HepG2 (cell line): ENCODE measurements around the gene CYSRT1. TPM values are rescaled to one million over a fixed set of nuclear protein-coding genes. Genes with fewer than 3 reads are reported as not detected.

ENCODE experiments used
- FOXA1 ChIP-seq, 2 experiments: fragments of 450-650 bp in 1 of 2; sonication (generic) in 1 of 2; formaldehyde crosslinking in 1 of 2; IDR thresholded peaks; 2 replicates each; pipeline versions ENCODE4 v1.4.0 to v1.6.1; 2016 to 2020; ENCODE audit warnings: missing genetic modification reagents in 1 of 2
- GABPB1 ChIP-seq: IDR thresholded peaks from 2 replicates; pipeline ENCODE4 v1.6.1; 2016; ENCODE audit warnings: mild to moderate bottlenecking, missing genetic modification reagents, moderate library complexity, missing compliant biosample characterization
- HNRNPL ChIP-seq: fragments of 200-400 bp; formaldehyde crosslinking; IDR thresholded peaks from 2 replicates; pipeline ENCODE4 v1.6.1; 2017; ENCODE audit warnings: mild to moderate bottlenecking, low read depth, low read length
- HOXA3 ChIP-seq: sonication (generic); formaldehyde crosslinking; IDR thresholded peaks from 2 replicates; pipeline ENCODE4 v1.5.0; 2020; ENCODE audit warnings: missing genetic modification reagents
- KDM4B ChIP-seq: sonication (generic); formaldehyde crosslinking; IDR thresholded peaks from 2 replicates; pipeline ENCODE4 v1.4.0; 2020; ENCODE audit warnings: missing genetic modification reagents
- KDM5A ChIP-seq: fragments of 200-600 bp; sonication (generic); IDR thresholded peaks from 2 replicates; pipeline ENCODE4 v1.7.0; 2018; ENCODE audit warnings: antibody characterized with exemption, mild to moderate bottlenecking, low read length, borderline replicate concordance
- KDM5B ChIP-seq: sonication (generic); formaldehyde crosslinking; IDR thresholded peaks from 2 replicates; pipeline ENCODE4 v1.4.0; 2020; ENCODE audit warnings: missing genetic modification reagents, mild to moderate bottlenecking, borderline replicate concordance
- MBNL3 ChIP-seq: fragments of 250-450 bp; sonication (Bioruptor Pico); conservative IDR thresholded peaks from 2 replicates; pipeline ENCODE4 v1.8.0; 2022; ENCODE audit warnings: mild to moderate bottlenecking, inconsistent platforms
- PHF5A ChIP-seq: IDR thresholded peaks from one replicate; pipeline ENCODE4 v1.6.1; 2018; ENCODE audit warnings: low read depth, missing genetic modification reagents; ENCODE audit not compliant: unreplicated experiment
- SP1 ChIP-seq, 2 experiments: fragments of 450-650 bp in 1 of 2; sonication (generic) in 1 of 2; formaldehyde crosslinking in 1 of 2; IDR thresholded peaks; 2 replicates each; pipeline versions ENCODE4 v1.4.0 to v1.6.1; 2016 to 2020; ENCODE audit warnings: missing genetic modification reagents in 1 of 2
- SUZ12 ChIP-seq: fragments of 150-350 bp; IDR thresholded peaks from 2 replicates; pipeline ENCODE4 v1.6.1; 2014; ENCODE audit warnings: low read depth, low read length
- ZNF234 ChIP-seq: sonication (generic); formaldehyde crosslinking; conservative IDR thresholded peaks from 2 replicates; pipeline ENCODE4 v1.5.1; 2020; ENCODE audit warnings: mild to moderate bottlenecking, missing genetic modification reagents
- ZNF326 ChIP-seq: sonication (generic); formaldehyde crosslinking; IDR thresholded peaks from 2 replicates; pipeline ENCODE4 v1.4.0; 2020; ENCODE audit warnings: missing genetic modification reagents, borderline replicate concordance
- ZNF484 ChIP-seq: sonication (generic); formaldehyde crosslinking; IDR thresholded peaks from 2 replicates; pipeline ENCODE4 v1.5.1; 2020; ENCODE audit warnings: mild to moderate bottlenecking, low read depth, missing genetic modification reagents, borderline replicate concordance
- ZNF572 ChIP-seq: sonication (generic); formaldehyde crosslinking; IDR thresholded peaks from 2 replicates; pipeline ENCODE4 v1.5.1; 2020; ENCODE audit warnings: mild to moderate bottlenecking, missing genetic modification reagents
- ZNF614 ChIP-seq: IDR thresholded peaks from 2 replicates; pipeline ENCODE4 v1.6.1; 2018; ENCODE audit warnings: missing biosample characterization, missing genetic modification reagents, inconsistent platforms, borderline replicate concordance
- ZNF713 ChIP-seq: sonication (generic); formaldehyde crosslinking; IDR thresholded peaks from 2 replicates; pipeline ENCODE4 v1.4.0; 2020; ENCODE audit warnings: mild to moderate bottlenecking, missing genetic modification reagents
- ZNF781 ChIP-seq: sonication (generic); formaldehyde crosslinking; IDR thresholded peaks from 2 replicates; pipeline ENCODE4 v1.5.1; 2020; ENCODE audit warnings: borderline replicate concordance, mild to moderate bottlenecking, missing genetic modification reagents; ENCODE audit errors: not compliant biosample characterization
- ZNF788 ChIP-seq: sonication (generic); formaldehyde crosslinking; IDR thresholded peaks from 2 replicates; pipeline ENCODE4 v1.5.0; 2020; ENCODE audit warnings: mild to moderate bottlenecking, missing genetic modification reagents, borderline replicate concordance
- polyA plus RNA-seq, 8 experiments: library from polyadenylated mRNA; depleted of rRNA in 3 of 8; stranded (reverse) in 7 of 8; unstranded in 1 of 8; fragments of >200 nt; fragmentation: Illumina TruSeq in 4 of 8; extraction: Trizol in 4 of 8; gene quantifications; 2 replicates each; pipeline versions ENCODE4 v1.2.1 to v1.2.3, GENCODE V29; 2011 to 2016; ENCODE audit warnings: low read depth in 4 of 8, missing spikeins in 1 of 8, mixed read lengths in 1 of 8; ENCODE audit not compliant: insufficient read depth in 1 of 8
- total RNA-seq, 5 experiments: library from RNA; depleted of rRNA; stranded (reverse); fragments of >200 nt; fragmentation: Illumina TruSeq; extraction: Trizol; gene quantifications; 2 replicates each; pipeline ENCODE4 v1.2.3, GENCODE V29; 2016; ENCODE audit warnings: low read depth in 1 of 5
- TF ChIP-seq, protein P1 (sequence below): IDR thresholded peaks from 2 replicates; pipeline ENCODE4 v1.6.1; 2016; ENCODE audit warnings: missing biosample characterization, missing genetic modification reagents, low read depth
- TF ChIP-seq, protein P2 (sequence below): IDR thresholded peaks from 2 replicates; pipeline ENCODE4 v1.6.1; 2016; ENCODE audit warnings: mild to moderate bottlenecking, missing biosample characterization, missing genetic modification reagents
- TF ChIP-seq, protein P3 (sequence below): fragments of 450-650 bp; IDR thresholded peaks from 2 replicates; pipeline ENCODE4 v1.6.1; 2017
- TF ChIP-seq, protein P4 (sequence below): sonication (generic); formaldehyde crosslinking; IDR thresholded peaks from 2 replicates; pipeline ENCODE4 v1.4.0; 2020; ENCODE audit warnings: missing genetic modification reagents
- TF ChIP-seq, protein P5 (sequence below): sonication (generic); formaldehyde crosslinking; IDR thresholded peaks from 2 replicates; pipeline ENCODE4 v1.5.0; 2020; ENCODE audit warnings: mild to moderate bottlenecking, low read depth, missing genetic modification reagents, borderline replicate concordance

Gene CYSRT1
- total and polyA plus RNA-seq, 2 of the 13 experiments (the other 11 are each of a cell fraction or from before 2014, with no cell fraction given) = 1.5 to 2.1 TPM

DNA sequence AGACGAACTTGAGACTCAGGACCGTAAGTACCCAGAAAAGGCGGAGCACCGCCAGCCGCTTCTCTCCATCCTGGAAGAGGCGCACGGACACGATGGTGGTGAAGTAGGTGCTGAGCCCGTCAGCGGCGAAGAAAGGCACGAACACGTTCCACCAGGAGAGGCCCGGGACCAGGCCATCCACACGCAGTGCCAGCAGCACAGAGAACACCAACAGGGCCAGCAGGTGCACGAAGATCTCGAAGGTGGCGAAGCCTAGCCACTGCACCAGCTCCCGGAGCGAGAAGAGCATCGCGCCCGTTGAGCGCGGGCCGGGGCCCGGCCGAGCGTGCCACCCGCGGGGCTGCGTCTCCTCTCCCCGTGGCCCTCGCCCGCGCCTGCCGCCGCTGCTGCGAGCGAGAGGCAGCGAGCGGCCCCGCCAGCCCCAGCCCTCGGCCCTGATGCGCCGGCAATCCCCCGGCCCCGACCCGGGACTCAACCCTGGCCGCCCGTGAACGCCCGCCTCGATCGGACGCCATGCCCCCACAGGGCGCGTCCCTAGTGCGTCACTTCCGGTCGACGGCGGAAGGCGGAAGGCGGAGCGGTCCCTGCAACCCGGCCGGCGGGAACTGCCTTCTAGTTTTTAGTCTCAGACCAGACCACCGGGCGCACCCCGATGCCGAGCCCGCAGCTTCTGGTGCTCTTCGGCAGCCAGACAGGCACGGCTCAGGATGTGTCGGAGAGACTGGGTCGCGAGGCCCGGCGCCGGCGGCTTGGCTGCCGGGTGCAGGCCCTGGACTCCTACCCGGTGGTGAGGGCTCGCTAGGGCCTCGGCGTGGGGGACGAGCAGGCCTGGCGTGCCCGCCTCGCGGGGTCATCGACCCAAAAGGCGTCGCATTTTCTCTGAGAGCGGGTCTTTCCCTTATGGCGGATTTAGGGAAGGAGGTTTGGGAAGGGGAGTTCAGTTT is 19.6 kb upstream of the CYSRT1 start, which contains the start of the genes NDOR1 and TMEM203 (continued):
- no peak for TF ChIP-seq MBNL3 (CRISPR knock-in tag)
- no peak for TF ChIP-seq ZNF326 (CRISPR knock-in tag)
- TF ChIP-seq KDM4B = peak; percentile 49; the same call in 1 of the 2 replicates
- TF ChIP-seq, protein P1, sequence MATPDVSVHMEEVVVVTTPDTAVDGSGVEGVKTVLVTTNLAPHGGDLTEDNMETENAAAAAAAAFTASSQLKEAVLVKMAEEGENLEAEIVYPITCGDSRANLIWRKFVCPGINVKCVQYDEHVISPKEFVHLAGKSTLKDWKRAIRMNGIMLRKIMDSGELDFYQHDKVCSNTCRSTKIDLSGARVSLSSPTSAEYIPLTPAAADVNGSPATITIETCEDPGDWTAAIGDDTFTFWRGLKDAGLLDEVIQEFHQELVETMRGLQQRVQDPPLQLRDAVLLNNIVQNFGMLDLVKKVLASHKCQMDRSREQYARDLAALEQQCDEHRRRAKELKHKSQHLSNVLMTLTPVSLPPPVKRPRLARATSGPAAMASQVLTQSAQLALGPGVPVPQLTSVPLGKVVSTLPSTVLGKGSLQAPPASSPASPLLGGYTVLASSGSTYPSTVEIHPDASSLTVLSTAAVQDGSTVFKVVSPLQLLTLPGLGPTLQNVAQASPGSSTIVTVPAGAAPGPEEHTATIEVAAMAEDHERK (CRISPR knock-in tag) = 0 out of 2 replicates have a peak, but pooled peaks have one; percentile 25
- TF ChIP-seq KDM5B (CRISPR knock-in tag) = peak; percentile 66
- TF ChIP-seq KDM5A = peak; percentile 99
- TF ChIP-seq, protein P2, sequence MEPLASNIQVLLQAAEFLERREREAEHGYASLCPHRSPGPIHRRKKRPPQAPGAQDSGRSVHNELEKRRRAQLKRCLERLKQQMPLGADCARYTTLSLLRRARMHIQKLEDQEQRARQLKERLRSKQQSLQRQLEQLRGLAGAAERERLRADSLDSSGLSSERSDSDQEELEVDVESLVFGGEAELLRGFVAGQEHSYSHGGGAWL (CRISPR knock-in tag) = peak; percentile 55; the same call in 1 of the 2 replicates
- no peak for TF ChIP-seq SP1 (IDR thresholded peaks at IDR 0.05)
- peak; percentile 80 for TF ChIP-seq SP1 (CRISPR knock-in tag; IDR thresholded peaks at IDR 0.05)
- TF ChIP-seq, protein P3, sequence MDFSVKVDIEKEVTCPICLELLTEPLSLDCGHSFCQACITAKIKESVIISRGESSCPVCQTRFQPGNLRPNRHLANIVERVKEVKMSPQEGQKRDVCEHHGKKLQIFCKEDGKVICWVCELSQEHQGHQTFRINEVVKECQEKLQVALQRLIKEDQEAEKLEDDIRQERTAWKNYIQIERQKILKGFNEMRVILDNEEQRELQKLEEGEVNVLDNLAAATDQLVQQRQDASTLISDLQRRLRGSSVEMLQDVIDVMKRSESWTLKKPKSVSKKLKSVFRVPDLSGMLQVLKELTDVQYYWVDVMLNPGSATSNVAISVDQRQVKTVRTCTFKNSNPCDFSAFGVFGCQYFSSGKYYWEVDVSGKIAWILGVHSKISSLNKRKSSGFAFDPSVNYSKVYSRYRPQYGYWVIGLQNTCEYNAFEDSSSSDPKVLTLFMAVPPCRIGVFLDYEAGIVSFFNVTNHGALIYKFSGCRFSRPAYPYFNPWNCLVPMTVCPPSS = no peak
- TF ChIP-seq ZNF572 (CRISPR knock-in tag) = no peak
- peak; percentile 98 for TF ChIP-seq HOXA3 (CRISPR knock-in tag)
- TF ChIP-seq, protein P4, sequence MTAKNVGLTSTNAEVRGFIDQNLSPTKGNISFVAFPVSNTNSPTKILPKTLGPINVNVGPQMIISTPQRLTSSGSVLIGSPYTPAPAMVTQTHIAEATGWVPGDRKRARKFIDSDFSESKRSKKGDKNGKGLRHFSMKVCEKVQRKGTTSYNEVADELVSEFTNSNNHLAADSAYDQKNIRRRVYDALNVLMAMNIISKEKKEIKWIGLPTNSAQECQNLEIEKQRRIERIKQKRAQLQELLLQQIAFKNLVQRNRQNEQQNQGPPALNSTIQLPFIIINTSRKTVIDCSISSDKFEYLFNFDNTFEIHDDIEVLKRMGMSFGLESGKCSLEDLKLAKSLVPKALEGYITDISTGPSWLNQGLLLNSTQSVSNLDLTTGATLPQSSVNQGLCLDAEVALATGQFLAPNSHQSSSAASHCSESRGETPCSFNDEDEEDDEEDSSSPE = peak; percentile 95
- TF ChIP-seq, protein P5, sequence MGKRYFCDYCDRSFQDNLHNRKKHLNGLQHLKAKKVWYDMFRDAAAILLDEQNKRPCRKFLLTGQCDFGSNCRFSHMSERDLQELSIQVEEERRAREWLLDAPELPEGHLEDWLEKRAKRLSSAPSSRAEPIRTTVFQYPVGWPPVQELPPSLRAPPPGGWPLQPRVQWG (CRISPR knock-in tag) = no peak
- TF ChIP-seq ZNF781 (CRISPR knock-in tag) = peak; percentile 63
- peak; percentile 57; the same call in 1 of the 2 replicates for TF ChIP-seq ZNF614 (CRISPR knock-in tag)
- peak; percentile 98 for TF ChIP-seq GABPB1 (CRISPR knock-in tag)
- no peak for TF ChIP-seq FOXA1 (IDR thresholded peaks at IDR 0.05)
- TF ChIP-seq FOXA1 (CRISPR knock-in tag; IDR thresholded peaks at IDR 0.05) = peak; percentile 28; the same call in 1 of the 2 replicates
- no peak for TF ChIP-seq ZNF484 (CRISPR knock-in tag)
- no peak for TF ChIP-seq SUZ12
- TF ChIP-seq PHF5A (CRISPR knock-in tag) = peak; percentile 27
- 0 out of 2 replicates have a peak, but pooled peaks have one; percentile 33 for TF ChIP-seq HNRNPL
- TF ChIP-seq ZNF234 (CRISPR knock-in tag) = 0 out of 2 replicates have a peak, but pooled peaks have one; percentile 41
- peak; percentile 47; the same call in 1 of the 2 replicates for TF ChIP-seq ZNF788 (CRISPR knock-in tag)
- TF ChIP-seq ZNF713 (CRISPR knock-in tag) = 0 out of 2 replicates have a peak, but pooled peaks have one; percentile 65
